ENCODE data around the gene LRG1. TPM values are rescaled to one million over a fixed set of nuclear protein-coding genes. Genes with fewer than 3 reads are reported as not detected.

The LRG1 gene
- total and polyA plus RNA-seq, 9 of the 15 experiments (the other 6 are each of a cell fraction or from before 2014, with no cell fraction given): 1.5 to 11.9 (median 8.7) TPM

DNA sequence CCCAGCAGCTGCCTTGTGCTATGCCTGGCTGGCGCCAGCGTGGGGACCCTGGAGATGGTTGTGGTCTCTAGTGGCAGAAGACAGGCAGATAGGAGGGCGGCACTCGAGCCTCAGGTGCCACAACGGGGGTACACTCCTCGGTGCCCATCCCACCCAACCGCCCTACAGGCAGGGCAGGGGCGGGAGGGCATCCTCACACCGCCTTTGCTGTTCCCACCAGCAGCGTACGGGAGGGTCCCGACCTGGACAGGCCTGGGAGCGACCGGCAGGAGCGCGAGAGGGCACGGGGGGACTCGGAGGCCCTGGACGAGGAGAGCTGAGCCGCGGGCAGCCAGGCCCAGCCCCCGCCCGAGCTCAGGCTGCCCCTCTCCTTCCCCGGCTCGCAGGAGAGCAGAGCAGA, 38.1 kb downstream of the LRG1 start (continued):
- TF ChIP-seq, protein P1, sequence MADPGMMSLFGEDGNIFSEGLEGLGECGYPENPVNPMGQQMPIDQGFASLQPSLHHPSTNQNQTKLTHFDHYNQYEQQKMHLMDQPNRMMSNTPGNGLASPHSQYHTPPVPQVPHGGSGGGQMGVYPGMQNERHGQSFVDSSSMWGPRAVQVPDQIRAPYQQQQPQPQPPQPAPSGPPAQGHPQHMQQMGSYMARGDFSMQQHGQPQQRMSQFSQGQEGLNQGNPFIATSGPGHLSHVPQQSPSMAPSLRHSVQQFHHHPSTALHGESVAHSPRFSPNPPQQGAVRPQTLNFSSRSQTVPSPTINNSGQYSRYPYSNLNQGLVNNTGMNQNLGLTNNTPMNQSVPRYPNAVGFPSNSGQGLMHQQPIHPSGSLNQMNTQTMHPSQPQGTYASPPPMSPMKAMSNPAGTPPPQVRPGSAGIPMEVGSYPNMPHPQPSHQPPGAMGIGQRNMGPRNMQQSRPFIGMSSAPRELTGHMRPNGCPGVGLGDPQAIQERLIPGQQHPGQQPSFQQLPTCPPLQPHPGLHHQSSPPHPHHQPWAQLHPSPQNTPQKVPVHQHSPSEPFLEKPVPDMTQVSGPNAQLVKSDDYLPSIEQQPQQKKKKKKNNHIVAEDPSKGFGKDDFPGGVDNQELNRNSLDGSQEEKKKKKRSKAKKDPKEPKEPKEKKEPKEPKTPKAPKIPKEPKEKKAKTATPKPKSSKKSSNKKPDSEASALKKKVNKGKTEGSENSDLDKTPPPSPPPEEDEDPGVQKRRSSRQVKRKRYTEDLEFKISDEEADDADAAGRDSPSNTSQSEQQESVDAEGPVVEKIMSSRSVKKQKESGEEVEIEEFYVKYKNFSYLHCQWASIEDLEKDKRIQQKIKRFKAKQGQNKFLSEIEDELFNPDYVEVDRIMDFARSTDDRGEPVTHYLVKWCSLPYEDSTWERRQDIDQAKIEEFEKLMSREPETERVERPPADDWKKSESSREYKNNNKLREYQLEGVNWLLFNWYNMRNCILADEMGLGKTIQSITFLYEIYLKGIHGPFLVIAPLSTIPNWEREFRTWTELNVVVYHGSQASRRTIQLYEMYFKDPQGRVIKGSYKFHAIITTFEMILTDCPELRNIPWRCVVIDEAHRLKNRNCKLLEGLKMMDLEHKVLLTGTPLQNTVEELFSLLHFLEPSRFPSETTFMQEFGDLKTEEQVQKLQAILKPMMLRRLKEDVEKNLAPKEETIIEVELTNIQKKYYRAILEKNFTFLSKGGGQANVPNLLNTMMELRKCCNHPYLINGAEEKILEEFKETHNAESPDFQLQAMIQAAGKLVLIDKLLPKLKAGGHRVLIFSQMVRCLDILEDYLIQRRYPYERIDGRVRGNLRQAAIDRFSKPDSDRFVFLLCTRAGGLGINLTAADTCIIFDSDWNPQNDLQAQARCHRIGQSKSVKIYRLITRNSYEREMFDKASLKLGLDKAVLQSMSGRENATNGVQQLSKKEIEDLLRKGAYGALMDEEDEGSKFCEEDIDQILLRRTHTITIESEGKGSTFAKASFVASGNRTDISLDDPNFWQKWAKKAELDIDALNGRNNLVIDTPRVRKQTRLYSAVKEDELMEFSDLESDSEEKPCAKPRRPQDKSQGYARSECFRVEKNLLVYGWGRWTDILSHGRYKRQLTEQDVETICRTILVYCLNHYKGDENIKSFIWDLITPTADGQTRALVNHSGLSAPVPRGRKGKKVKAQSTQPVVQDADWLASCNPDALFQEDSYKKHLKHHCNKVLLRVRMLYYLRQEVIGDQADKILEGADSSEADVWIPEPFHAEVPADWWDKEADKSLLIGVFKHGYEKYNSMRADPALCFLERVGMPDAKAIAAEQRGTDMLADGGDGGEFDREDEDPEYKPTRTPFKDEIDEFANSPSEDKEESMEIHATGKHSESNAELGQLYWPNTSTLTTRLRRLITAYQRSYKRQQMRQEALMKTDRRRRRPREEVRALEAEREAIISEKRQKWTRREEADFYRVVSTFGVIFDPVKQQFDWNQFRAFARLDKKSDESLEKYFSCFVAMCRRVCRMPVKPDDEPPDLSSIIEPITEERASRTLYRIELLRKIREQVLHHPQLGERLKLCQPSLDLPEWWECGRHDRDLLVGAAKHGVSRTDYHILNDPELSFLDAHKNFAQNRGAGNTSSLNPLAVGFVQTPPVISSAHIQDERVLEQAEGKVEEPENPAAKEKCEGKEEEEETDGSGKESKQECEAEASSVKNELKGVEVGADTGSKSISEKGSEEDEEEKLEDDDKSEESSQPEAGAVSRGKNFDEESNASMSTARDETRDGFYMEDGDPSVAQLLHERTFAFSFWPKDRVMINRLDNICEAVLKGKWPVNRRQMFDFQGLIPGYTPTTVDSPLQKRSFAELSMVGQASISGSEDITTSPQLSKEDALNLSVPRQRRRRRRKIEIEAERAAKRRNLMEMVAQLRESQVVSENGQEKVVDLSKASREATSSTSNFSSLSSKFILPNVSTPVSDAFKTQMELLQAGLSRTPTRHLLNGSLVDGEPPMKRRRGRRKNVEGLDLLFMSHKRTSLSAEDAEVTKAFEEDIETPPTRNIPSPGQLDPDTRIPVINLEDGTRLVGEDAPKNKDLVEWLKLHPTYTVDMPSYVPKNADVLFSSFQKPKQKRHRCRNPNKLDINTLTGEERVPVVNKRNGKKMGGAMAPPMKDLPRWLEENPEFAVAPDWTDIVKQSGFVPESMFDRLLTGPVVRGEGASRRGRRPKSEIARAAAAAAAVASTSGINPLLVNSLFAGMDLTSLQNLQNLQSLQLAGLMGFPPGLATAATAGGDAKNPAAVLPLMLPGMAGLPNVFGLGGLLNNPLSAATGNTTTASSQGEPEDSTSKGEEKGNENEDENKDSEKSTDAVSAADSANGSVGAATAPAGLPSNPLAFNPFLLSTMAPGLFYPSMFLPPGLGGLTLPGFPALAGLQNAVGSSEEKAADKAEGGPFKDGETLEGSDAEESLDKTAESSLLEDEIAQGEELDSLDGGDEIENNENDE (IDR thresholded peaks at IDR 0.05; ENCODE audit: low read depth, low read length): no peak
- TF ChIP-seq, protein P2, sequence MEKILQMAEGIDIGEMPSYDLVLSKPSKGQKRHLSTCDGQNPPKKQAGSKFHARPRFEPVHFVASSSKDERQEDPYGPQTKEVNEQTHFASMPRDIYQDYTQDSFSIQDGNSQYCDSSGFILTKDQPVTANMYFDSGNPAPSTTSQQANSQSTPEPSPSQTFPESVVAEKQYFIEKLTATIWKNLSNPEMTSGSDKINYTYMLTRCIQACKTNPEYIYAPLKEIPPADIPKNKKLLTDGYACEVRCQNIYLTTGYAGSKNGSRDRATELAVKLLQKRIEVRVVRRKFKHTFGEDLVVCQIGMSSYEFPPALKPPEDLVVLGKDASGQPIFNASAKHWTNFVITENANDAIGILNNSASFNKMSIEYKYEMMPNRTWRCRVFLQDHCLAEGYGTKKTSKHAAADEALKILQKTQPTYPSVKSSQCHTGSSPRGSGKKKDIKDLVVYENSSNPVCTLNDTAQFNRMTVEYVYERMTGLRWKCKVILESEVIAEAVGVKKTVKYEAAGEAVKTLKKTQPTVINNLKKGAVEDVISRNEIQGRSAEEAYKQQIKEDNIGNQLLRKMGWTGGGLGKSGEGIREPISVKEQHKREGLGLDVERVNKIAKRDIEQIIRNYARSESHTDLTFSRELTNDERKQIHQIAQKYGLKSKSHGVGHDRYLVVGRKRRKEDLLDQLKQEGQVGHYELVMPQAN (IDR thresholded peaks at IDR 0.05; ENCODE audit: borderline replicate concordance): no peak
- TF ChIP-seq BRD9 (IDR thresholded peaks at IDR 0.05; ENCODE audit: low read depth, partially characterized antibody): no peak
- no peak for TF ChIP-seq ZNF778 (CRISPR knock-in tag; IDR thresholded peaks at IDR 0.05)
